HG02981 (cell line): ENCODE data around the gene JUN.
A peak's percentile ranks its signal among the peaks of the same experiment; 100 is the strongest.
"Not testable (repeated sequence)": the region's sequence is repeated elsewhere in the genome, so short reads cannot be mapped to it uniquely, and the experiment has no call there.

ENCODE experiments used
- ATAC-seq: cut with Tn5 transposase; IDR thresholded peaks from one replicate; pipeline ENCODE4 v1.9.1; 2021; ENCODE audit warnings: mild to moderate bottlenecking, moderate library complexity; ENCODE audit not compliant: unreplicated experiment

JUN gene

DNA sequence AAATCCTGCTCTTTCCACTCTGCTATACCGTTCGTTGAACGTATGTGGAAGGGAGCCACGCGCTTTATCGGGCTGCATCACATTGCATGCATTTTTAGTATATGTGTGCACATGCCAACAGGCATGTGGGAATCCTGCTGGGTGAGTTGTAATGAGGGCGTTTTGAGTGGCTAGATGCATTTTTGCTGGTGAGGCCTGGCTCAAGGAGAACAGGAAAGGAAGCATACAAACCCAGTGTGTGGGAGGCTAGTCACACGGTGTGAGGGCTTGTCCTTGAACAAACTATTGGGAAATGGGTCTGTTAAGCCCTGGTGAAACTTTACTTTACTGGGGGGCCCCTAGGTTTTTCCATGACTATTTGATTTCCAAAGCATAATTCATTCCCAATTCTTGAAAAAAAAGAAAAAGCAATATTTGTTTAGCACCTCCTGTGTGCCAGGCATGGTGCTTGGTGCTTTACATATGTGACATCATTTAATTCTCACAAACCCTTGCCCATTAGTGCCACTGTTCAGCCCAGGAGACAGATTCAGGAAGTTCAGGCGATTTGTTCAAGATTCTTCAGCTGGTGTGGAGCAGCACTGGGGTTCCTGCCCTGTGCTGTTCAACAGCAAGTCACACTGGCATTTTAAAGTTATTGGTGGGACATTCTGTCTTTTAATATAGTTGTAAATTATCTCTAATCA, 25.6 kb upstream of the JUN start:
- no peak for ATAC-seq

DNA sequence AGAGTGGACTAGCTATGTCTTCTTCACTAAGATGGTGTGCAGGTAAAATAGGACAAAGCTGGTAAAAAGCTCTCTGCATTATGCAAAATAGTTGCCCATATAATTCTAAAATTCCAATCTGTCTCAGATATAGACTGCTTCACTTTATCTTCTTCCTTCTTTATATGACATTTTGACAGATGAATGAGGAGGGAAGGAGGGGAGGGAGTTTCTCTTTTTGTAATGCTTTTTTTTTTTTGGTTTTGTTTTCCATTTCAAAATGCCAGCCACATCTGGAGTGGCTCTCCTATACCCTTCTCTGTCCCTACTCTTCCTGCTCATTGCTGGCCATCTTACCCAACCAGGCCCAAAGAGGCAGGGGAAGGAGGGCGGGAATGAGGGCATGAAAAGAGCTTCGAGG, 24.2 kb upstream of the JUN start:
- no peak for ATAC-seq

DNA sequence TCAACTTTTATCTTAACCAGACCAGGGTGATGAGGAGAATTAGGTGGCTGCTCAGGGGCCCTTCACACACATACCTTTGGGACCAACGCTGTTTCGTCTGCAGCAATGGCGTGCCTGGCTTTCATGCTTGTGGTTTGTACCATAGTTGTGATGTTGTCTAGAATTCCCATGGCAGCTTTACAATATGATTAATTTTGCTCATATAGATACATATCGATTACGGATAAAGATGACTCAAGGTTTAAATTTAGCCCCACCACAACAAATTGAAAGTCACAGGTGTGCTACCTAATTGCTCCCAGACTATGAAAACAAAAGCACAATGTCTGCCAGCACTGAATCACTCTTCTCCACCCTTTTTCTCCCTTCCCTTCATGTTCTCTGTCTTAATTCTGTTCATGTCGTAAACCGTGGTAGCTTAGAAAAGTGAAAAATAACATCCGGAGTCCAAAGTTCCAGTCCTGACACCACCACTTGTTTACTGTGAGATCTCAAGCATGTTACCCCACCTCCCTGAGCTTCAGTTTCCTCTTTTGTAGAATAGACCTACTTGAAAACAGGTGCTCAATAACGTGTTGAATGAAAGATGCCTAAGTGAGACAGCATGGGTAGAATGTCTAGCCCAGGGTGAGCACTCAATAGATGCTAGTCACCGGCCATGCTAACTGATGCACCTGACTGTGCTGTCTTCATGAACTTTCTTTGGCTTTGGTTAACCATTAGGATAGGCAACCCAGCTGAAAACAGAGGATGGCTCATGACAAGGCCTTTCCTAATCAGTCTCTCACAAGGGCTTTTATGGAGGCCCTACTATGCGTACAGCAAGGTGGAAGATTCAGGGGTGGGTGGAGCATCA, 22.1 kb upstream of the JUN start:
- ATAC-seq, result peak; percentile 65

DNA sequence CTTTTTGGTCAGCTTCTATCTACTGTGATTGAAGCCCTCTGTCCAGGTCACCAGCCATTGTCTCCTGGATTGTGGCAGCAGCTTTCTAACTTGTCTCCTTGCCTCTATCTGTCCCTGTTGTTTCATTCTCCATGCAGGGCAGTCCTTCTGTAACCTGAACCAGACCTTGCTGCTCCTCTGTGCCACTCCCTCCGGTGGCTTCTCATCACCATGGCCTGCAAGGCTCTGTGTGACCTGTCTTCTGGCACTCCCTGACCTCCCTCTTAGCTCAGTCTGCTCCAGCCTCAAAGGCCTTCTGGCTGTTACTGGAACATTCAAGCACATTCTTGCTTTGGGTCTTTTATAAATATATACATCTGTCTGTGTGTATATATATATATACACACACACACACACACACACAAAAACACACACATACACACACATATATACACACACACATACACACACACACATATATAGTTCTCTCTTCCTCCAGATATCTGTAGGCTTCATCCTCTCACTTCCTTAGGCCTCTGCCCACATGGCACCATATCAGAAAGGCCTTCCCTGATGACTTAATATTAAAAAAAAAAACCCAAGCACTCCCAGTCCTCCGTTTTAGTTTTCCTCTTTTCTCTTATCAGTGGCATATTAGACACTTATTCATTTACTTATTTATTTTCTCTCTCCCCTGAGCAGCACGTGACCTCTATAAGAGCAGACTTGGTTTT, 21.2 kb upstream of the JUN start:
- ATAC-seq, result peak; percentile 17

DNA sequence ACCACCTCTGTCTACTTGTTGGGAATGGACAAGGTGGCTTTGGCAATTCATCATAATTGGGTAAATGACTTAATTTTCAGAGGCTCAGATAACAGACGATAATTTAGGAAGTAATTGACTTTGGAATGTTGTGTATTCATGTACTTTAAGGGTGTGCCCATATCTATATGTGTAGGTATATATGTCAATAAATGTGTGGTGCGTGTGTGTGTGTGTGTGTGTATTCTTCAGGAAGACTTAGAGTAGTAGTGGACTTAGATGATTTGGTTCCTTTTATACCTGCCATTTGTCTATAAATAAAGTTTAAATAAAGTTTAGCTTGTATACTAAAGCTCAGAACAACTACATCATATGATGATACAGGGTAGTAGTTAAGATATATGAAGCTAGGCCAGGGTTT, 20.0 kb upstream of the JUN start:
- ATAC-seq, result no peak

DNA sequence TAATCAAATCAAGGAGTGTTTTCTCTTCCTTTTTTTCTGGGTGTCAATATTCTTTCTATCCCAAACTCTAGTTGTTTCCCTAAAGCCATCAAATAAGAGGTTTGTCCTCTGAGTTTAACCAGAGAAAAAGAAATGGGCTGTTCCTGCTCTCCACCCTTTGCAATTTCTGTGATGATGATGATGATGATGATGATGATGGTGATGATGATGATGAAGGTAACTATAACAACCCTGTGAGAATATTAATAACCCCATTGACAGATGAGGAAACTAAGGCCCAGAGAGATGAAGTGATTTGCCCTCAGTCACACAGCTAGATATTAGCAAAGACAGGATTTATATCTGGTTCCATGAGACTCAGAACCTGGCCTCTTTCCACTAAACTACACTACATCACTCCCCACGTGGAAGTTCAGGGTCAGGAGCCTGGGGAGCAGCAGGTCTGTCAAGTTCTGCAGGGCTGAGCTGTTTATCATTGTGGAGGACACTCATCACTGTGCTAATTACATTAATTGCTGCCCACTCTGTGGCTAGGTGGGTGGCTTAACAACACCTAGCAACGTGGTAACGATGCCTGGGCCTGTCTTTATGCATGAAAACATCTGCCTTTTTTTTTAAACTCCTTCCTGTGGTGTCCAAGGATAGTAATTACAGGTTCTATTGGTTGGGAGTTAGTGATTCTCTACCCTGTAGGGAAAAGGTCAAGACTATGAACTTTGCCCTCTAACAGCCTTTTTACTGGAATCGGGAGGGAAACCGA, 19.0 kb upstream of the JUN start:
- no peak for ATAC-seq

DNA sequence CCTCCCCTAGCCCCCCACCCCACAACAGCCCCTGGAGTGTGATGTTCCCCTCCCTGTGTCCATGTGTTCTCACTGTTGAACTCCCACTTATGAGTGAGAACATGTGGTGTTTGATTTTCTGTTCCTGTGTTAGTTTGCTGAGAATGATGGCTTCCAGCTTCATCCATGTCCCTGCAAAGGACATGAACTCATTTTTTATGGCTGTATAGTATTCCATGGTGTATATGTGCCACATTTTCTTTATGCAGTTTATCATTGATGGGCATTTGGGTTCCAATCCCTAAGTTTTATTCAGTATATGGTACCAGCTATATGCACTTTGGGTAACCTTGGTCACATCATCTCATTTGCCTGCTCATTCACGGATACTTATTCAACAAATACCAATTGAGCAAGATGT, 17.4 kb upstream of the JUN start:
- ATAC-seq, result not testable (repeated sequence)

DNA sequence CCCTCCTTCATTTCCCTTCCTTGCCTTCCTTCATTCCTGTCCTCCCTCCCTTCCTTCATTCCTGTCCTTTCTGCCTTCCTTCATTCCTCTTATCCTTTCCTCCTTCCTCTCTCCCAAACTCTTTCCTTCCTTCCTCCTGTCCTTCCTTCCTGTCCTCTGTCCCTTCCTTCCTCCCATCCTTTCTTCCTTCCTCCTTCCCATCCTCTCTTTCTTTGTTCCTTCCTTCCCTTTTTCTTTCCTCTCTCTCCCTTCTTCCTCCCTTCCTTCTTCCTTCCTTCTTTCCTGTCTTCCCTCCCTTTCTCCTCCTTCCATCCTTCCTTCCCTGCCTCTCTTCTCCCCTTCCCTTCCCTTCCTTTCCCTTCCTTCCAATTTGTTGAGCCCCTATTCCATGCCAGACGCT, 15.8 kb upstream of the JUN start:
- ATAC-seq, result no peak

DNA sequence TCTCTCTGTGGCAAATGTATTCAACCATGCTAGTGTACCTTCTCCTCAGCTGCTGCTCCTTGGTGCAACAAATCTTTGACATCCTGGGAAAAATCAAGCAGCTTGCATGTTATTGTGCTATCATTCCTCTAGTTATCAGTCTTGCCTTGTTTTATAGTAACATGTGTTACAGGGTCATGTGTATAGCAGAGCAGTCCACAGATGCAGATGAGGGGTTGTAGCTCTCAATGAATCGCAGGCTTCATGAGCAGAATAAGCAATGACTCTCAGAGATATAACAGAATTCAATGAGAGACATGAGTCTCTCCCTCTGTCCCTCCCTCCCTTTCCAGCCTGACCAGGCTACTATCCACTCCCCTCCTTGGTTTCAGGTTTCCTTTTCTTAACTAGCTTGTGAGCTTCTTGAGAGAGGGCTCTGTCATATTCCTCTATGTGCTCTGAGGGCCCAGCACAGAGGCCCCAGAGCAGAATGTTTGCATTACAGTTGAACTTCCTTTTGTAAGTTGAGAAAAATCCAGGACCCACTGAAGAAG, 15.1 kb upstream of the JUN start:
- no peak for ATAC-seq

DNA sequence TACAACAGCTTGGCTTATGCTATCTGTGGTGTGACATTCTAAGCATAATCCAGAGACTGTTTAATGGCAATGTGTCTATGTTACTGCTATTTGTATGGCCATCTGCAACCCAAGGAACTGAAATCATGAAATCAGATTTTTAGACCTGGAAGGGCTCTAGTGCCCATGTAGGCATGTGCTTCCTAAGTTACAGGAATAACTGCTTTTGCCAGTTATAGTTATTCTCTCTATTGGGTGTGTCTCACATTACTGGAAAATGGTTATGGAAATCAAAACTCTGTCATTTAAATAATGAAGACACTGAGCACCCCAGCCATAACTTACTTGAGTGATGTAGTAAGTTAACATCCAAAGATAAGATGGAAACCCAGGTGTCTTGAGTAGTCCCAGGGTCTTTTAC, 12.6 kb upstream of the JUN start:
- ATAC-seq, result no peak

DNA sequence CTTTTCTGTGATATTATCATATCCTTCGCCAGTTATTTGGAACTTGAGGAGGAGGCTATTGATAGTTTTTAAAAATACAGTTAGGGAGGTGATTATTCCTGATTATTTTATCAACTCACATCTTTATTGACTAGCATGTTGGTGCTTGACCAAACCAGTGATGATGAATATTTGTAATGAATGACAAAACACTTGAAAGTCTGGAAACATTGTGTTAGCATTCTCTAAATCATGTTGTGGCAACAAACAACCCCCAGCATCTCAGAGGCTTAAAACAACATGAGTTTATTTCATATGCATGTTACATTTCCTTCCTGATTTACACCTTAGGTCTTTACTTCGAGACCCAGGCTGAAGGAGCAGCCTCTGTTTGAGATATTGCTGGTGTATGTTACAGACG, 10.7 kb upstream of the JUN start:
- no peak for ATAC-seq

DNA sequence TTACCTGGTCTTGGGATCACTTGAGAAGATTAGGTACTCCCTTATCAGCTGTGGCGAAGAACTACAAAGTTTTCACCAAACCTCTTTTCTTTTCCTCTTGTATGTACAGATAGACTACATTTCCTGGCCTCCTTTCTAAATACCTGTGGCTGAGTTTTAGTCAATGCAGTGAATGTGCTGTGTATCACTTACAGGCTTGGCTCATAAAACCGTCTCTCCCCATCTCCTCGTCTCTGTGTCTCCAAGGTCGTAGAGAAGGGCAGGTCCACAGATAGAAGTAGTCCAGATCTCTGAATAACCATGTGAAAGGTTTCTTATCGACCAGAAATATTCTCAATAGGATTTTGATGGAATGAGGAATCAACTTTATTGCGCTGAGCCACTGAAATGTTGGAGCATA, 9.0 kb upstream of the JUN start:
- no peak for ATAC-seq

DNA sequence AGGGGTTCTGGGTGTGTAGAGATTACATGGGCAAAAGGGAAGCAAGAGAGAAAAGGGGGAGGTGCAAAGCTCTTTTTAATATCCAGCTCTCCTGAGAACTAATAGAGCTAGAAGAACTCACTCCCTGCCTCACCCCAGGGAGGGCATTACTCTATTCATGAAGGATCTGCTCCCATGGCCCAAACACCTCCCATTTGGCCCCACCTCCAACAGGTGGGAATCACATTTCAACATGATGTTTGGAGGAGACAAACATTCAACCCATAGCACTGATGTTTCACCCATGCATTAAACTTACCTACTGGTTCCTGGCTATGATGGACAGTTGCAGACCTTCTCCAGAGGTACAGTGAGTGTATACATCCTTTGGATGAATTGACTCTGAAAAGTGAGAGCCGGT, 7.3 kb upstream of the JUN start:
- no peak for ATAC-seq

DNA sequence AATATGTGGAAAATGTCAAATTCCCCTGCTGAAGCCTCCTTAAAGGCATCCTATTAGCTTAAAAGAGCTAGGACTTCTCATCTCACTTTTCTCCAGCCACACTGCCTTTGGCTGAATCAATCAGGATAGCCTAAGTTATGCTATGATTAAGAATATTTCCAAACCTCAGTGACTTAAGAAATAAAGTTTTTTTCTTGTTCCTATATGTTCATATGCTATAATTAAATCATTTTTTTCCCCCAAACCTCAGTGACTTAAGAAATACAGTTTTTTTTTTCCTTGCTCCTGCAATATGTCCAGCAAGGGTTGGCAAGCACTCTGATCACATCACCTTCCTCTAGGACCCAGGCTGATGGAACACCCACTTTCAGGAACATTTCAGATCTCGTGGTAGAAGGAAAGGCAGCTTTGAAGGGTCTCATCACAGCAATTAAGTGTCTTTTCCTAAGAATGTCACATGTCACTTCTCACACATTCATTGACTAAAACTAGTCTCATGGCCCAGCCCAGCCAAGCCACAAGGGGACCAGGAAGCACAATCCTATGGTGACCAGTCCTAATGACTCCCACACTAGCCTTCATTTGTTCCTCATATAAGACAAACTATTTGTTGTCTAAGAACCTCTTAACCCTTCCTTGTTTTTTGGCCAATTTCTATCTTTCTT, 6.3 kb upstream of the JUN start:
- ATAC-seq, result no peak

DNA sequence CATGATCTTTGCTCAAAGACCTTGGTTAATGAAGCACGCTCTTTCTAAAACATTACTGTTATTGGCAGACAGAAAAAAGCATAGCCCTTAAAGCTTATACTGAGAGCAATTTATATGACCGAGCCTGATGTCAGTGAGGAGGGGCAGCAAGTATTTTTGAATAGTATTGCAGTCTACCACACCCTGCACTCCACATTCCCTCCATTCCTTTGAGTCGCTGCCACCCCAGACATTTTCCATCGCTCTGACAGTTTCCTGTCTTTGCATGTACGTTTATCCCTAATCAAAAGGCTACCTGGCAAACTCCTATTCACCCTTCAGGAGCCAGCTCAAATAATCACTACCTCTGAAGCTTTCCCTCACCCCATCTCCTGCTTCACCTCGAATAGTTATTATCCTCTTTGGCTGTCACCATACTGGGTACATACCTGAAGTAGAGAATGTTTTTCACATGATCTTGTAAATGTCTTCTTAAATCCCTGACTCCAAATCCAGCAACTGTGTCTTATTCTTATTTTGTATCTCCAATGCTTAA, 5.5 kb upstream of the JUN start:
- ATAC-seq, result no peak

DNA sequence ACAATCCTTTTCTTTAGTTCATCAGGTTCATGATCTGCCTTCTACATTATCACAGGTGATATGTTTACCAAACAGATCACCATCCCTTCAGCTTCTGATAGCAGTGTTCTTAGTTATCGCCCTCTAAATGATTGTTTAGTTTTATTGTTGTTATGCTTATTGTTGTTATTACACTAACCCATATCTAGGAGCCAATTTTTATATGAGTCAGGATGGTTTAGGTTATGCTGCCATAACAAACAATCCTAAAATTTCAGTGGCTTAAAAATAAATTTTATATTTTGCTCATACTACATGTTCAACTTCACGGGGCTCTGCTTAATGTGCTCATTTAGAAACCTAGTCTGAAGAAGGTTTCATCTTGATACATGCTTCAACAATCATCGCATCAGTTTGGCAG, 4.4 kb upstream of the JUN start:
- no peak for ATAC-seq

DNA sequence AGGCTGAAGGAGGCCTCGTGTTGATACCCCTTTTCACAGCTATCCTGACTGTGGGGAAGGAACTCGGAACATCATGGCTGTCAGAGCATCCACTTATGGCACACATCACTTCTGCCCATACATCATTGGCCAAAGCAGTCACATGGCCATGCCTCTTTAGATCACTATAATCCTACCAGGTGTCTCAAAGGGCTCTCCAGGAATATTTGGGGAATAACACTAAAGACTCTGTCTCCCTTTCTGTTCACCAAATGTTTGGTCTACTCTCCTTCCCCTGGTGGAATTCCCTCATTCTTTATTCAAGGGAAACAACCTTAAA, 3.0 kb upstream of the JUN start:
- ATAC-seq, result no peak

DNA sequence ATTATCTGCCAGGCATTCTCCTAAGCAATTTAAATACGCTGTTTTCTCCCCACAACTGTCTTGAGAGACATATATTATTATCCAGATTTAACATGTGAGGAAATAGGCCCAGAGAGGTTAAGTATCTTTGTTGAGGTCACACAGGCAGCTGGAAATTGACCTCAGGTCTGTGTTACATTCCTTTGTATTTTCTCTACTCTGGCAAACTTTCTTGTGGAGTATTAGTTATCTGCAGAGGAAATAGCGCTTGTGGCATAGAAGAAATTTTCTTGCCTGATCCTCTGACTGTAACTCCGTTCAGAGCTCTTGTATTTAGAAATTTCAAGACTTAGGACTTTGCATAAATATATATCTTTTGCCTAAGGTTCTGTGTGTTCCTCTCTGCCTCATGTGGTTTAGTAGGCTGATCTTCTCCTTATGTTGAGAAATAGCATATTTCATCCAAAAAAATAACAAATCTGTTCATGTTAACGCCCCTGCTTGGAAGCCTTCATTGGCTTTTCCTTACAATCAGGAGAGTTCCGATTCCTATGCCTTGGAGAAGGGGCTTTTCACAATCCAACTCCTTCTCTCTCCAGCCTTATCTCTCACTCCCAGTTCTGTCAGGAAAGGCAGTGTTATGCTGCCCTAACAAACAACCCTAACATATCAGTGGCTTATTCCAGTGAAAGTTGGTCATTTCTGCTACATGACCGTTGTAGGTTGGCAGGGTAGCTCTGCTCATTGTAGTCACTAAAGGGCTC, 2.5 kb upstream of the JUN start:
- no peak for ATAC-seq

DNA sequence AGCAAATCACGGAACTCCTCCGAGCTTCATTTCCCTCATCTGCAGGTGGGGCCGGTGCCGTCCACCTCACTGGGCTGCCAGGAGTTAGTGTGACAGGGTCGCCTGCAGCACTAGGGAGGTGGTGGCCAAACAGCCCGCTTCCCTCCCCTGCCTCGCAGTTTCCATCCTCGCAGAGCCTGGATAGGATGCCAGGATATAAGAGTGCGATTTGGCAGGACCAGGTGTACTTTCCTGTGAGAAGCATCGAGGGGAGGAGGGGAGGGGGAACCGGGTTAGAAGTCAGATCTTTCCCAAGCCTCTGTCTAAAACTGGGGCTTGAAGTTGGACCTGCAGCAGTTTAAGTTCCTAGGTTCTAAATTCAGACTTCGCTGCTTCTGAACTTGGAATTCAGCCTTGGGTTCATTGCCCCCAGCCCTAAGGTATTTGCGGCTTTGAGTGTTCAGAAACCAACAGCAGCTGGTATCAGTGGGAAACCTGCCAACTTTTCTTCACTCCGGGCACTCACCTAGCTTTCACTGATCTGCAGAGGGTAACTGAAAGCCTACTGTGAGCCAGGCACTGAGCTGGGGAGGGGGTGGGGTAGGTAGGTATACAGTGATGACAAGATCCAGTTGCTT, 1.7 kb upstream of the JUN start:
- no peak for ATAC-seq
